CD4-positive, alpha-beta T cell treated with Interleukin-2 at 100 ng/mL for 4 hours (primary cell): Measurements from ENCODE around the gene ASPHD2.

ENCODE experiments used
- DNase-seq: peaks from one replicate; pipeline ENCODE4 v3.0.0-alpha.2; 2020; ENCODE audit warnings: low spot score

The ASPHD2 gene

DNA sequence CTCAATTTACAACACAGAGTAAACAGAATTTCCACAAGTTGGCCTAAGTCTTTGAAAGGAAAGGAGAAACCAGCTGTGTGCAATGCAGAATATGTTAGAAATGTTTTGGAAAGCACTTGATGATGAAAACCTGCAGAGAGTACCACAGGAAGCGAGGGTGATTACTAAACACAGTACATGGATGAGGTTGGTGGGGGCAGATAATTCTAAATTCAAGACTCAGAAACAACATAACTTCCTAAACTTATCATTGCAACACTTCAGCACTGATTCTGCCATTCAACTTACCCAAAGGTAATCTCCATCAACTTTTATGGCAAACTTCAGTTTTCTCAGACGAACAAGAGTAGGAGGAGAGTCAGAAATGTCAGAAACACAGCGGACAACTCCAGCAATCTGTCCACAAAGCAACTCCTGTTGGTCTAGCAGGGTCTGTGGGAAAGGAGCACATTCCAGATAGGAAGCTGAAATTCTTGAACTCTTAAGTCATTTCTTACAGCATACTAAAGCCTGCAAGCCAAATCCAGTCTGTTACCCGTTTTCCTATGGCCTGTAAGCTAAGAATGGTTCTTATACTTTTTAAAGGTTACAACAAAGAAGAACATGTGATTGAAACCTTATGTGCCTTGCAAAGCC lies 47.8 kb downstream of the ASPHD2 start:
- DNase-seq, result no peak

DNA sequence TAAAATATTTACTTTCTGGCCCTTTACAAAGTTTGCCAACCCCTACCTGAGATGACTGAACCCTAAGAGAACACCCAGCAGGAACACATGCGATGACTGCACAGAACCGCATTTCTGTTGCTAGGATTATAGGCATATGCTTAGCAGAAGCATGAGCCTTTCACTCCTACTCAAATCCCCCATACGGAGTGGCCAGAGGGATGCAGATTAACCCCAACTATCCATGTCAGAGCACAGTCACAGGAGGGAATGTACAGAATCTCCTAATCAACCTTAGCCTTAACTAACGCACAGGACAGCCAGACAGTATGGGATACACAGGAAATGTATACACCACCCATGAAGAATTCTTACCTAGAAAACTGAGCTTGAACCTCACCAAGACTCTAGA lies 48.3 kb downstream of the ASPHD2 start:
- no peak for DNase-seq

DNA sequence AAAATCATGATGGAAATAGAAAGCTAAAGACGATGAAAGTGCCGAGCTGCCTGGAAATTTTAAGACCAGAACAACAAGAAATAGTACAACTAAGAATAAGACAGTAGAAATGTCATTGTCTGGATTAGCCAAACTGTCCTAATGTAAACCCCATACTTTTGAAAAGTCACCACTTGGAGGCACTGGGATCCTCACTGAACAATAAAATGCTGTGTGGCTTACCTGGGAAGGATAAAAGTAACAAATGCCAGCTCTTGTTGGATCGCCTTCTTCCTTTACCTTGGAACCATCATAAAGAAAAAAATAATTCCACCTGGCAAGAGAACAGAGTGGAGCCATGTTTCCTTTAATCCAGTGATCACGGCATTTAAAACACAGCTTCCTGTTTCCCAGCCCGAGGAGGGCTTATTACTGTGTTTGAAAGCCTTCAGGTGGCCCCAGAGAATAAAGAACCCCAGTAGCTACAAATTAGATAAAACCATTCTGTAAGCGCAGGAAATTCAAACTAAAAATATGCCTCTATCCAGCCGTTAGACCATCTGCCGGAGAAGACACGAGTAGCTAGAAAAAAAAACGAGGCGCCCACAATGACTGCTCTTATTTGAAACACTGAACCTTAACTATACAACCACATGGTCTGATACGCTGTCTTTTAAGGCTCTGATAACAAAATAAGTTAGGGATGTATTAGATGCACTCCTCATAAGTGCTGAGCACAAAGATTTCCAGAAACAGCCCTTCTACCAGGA lies 50.2 kb downstream of the ASPHD2 start:
- no peak for DNase-seq

DNA sequence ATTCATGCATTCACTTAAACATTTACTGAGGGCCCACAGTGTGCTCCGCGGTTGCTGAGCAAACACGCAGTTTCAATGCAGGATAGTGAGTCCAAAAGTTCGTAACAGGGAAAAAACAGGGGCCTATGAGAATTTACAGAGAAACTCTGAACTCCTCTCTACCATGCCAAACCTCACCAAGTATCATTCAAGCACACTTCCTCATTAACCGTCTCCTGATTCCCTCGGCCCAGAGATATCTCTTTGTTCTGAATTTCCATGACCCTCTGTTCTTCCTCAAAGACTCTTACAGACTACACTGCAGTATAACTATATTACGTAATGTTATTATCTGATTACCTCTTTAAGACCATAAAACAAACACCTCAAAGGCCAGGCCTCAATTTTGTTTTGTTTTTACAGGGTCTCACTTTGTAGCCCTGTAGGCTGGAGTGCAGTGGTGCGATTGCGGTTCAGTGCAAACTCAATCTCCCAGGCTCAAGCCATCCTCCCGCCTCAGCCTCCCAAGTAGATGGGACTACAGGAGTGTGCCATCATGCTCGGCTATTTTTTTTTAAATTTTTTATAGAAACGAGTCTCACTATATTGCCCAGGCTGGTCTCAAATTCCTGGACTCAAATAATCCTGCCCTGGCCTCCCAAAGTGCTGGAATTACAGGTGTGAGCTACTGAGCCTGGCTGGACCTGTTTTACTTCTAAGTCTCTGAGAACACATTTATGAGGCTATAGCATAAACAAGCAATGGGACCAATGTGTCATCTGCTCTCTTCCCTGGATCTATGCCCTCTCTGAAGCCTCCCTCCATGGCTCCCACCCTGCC lies 50.9 kb downstream of the ASPHD2 start:
- no peak for DNase-seq

DNA sequence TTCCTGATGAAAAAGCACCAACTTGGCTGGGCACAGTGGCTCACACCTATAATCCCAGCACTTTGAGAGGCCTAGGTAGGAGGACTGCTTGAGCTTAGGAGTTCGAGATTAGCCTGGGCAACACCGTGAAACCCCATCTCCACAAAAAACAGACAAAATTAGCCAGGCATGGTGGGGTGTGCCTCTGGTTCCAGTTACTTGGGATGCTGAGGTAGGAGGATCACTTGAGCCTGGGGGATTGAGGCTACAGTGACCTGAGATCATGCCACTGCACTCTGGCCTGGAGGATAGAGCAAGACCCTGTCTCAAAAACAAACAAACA lies 51.5 kb downstream of the ASPHD2 start:
- DNase-seq, result no peak

DNA sequence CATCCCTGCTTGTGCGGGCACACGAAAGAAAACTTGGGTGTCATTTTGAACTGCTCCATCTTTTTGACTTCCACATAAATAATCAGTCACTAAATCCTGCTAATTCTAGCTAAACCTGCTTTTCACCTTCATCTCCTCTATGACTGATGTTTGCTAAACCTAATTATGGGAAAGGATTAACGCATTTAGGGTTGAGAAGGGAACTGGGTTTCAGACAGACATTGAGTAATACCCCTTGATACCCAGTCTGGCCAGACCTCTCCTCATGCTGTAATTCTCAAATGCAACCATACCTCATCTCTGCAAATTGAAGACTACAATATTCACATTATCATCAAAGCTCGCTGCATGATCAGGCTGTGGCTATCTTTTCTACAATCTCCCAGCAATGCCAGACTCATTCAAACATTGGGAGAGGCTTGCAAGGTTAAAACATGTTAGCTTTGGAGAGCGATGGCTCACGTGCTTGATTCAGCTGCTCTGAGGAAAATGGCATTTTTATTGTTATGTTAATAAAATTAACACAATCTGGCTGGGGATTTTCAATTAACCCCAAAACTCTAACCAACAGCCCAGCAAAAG lies 52.1 kb downstream of the ASPHD2 start:
- no peak for DNase-seq

DNA sequence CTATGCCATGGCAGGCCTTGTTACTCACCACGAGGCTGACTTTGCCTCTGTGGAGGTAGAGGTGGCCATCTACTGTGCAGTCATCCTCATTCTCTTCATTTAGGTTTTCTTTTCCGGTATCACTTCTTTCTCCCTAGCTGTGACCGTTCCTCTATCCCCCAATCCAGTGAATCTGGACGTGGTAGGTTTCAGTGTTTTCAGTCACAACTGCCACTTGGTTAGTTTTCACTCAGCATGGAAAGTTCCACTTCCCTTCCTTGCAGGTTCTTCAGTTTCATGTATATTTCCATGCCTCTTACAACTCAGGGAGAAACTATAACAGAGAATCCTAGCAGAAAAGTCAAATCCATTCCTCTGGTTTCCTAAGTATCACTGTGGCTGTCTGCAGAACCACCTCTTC lies 52.6 kb downstream of the ASPHD2 start:
- no peak for DNase-seq

DNA sequence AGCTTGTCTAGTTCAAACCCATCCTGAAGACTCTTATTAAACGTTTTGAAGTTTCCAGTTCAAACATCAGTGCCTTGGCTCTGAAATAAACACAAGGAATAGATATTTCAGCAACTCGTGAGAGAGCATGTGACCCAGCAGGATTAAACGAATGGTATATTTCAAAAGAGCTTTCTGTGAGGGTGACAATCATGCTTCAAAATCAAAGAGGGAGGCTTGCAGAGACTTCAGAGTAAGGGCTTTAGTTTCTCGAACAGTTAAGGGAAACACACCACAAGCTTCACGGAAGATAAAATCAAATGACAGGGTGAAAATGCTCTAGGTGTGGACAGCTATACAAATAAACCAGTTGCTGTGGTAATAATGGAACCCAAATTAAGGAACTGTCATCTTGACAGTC lies 53.1 kb downstream of the ASPHD2 start:
- DNase-seq, result no peak

DNA sequence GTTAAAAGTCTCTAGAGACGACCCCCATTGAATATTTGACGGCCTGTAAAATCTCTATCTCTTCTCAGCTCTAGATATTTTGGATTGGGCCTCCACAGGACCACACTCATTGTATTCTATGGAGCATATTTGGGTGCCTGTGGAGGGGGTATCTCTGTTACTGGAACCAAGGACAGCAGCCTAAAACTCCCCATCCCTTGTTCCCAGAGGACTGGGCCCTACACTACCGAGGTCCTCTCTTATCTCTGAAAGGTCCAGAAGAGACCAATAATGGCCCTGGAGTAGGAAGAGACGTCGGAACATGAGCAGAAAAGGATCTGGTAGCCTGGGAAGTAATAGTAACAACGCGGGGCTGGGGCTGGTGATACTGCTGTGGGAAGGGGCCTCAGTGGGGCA lies 54.0 kb downstream of the ASPHD2 start:
- no peak for DNase-seq

DNA sequence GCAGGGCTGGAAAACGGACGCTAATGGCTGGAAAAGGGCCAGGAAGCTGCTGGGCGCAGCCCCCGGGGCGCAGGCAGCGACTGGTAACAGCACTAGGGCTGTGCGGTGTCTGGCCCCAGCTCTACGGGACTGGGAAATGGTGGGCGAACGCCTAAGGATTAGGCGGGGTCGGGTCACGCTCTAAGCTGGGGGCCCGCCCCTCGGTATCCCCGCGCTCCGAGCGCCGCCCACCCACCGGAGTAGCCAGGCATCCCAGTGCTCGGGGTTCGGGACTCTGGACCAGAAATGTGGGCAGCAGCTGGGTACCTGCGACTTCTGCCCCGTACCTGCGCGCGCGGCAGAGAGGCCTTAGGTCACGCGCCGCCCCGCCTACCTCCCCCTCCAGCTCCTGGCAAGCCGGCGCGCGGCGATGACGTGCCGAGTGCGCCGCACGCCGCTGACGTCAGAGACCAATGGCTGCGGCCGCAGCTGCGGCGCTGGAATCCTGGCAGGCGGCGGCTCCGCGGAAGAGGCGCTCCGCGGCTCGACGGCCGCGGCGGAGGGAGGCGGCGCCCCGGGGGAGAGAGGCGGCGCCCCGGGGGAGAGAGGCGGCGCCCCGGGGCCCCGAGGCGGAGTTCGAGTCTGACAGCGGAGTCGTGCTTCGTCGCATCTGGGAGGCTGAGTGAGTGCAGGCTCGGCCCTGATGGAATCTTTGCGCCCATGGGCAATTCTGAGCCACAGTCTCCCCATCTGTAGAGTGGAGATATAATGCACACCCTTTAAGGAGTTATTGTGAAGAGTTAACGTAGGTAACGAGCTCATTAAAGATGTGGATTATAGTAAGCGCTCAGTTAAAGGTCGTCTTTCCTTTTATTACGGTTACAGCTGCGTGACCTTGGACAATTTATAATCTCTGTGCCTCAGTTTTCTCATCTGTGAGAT lies 54.6 kb downstream of the ASPHD2 start, which contains the start of the genes HPS4 and SRRD:
Gene HPS4, minus strand, starts transcription at position 345 of the 921 bp plus-strand sequence. CDS start 2,021 bp downstream, outside the sequence.
Gene SRRD, plus strand, starts transcription at position 439 of the 921 bp plus-strand sequence. Its CDS starts 14 bp downstream, at position 453.
- peak; percentile 91 for DNase-seq

DNA sequence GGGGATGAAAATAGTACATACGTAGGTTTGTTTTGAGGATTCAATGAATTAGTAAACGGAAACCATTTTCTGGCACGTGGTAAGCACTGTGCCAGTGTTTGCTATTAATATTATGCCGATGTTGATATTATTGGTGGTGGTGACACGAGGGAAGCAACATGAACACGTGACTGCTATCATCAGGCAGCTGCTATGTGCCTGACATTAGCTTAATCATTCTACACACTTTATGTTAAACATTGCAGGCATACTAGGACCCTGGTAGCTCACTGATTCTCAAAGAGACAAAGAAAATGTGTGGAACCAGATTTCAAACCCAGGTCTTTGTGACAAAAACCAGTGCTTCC lies 55.3 kb downstream of the ASPHD2 start:
- DNase-seq, result peak; percentile 47

DNA sequence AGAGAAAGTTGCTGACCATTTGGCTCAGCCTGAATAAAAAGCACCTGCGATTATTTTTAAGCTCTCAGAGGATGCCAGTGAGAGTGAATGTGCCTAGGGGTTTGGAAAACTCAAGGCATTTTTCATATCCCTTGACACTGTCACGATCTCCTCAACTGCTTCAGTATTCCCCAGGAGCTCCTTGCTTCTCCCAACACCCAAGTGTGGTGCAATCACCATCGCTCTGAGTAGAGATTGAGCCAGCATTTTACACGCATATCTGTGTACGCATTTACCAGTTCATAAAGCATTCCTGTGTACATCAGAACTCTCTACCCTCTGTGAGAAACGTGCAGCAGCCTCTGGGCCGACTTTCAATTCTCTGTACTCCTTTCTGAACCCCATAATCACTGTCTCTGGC lies 56.0 kb downstream of the ASPHD2 start:
- DNase-seq, result no peak

DNA sequence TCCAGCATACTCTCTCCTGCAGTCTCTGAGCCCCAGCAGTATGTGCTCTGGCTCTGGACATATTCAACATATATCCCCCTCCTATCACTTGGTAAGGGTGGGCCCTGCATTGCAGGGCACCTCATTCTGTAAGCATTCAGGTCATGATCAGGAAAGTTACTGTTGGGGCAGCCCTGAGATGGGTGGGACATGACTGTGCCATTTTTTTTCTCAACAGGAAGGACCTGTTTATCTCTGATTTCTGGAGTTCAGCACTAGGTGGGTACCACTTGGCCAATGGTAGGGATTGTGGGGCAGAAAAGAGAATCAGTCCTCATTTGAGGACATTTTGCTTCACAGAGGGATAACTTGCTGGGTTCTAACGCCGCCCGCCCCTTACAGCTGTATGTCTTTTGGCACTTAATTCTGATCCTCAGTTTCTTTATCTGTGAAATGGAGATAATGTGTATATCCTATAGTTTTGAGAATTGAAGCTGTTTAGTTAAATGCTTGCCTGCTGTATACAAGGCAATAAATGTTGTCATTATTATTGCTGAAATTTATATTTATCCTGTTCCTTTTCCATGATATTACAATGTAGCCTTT lies 56.8 kb downstream of the ASPHD2 start:
- no peak for DNase-seq

DNA sequence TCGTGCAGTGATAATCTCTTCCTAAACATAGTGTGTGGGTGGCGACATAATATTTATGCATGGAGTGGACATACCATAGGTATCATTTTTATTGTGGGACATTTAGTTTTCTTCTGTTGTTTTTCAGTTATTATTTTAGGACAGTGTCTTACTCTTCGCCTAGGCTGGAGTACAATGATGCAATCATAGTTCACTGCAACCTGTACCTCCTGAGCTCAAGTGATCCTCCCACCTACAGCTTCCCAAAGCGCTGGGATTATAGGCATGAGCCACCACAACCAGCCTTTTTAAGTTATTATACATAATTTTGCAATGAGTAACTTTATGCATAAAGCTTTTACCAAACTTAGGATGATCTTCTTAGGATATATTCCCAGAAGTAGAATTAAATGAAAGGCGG lies 57.3 kb downstream of the ASPHD2 start:
- no peak for DNase-seq

DNA sequence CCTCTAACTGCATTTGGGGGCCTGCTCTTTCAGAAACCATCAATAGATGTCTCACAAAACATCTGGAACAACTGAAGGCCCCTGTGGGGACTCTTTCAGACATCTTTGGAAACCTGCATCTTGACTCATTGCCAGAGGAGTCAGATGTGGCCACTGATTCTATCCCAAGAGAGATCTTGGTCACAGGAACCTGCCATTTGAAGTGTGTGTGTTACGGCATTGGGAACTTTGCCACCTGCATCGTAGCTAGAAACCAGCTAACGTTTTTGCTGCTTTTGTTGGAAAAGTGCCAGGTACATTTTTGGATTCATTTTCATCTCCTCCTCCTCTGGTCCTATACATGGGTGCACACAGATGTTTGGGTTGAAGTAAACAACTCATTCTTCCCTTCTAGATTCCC lies 58.9 kb downstream of the ASPHD2 start:
- DNase-seq, result no peak

DNA sequence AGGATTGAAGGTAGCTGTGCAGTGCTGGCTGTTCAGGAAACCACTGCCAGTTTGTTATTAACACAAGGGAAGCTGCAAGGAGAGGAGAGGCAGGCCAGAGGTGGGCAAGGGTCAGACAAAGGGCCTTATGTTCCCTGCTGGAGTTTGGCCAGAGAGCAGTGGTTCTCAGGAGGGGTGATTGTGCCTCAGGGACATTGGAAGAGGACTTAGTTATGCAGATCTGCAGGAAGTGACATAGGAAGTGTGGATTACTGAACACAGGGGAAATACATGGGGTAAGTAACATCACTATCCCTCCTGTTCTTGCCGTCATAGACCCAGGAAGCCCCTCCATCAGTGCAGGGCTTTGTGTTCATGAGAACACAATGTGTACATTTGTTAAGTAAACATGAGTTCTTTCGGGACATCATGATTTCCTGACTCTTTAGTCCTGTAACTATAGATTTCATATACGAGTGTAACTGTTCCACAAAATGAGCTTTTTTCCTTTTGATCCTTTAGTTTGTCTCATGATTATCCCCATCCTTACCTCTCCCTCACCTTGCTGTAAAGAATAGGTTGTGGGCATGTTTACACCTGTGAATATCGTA lies 60.5 kb downstream of the ASPHD2 start:
- DNase-seq, result no peak

DNA sequence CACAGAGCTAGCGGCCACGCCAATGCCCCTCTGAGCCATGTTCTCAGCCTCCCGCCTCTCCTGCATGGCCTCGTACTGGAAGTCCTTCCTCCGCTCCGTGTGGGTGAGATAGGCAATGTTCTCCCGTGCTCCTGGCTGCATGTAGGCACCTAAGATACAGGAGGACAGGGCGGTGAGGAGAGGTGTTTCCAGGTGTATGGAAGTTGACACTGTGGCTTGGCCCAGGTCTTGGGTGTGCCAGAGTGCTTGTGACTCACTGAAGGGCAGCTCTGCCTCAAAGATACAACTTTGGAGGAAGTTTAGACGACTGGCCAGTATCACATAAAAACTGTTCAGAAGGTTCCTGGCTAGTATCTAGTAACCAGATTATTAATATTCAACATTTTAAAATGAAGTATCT lies 63.2 kb downstream of the ASPHD2 start:
- DNase-seq, result no peak

DNA sequence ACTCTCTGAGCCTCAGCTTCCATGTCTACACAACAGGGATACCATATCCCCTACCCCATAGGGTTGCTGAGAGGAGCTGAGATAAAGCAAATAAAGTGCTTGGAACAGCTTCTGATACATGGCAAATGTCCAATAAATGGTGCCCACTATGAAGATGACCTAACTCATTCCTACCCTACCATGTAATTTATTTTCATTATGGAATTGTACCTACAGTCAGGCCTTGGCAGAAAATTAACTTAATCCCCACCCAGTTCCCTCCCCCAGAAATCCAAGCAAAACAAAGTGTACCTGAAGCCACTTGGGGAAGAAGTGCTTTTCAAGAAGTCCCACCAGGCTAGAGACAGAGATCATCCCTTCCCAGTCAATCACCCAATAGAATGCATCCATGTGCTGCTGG lies 65.4 kb downstream of the ASPHD2 start:
- DNase-seq, result no peak
